Cardiac muscle cell (in vitro differentiated cells and primary cell): ENCODE data around the gene PAPPA2. TPM values are rescaled to one million over a fixed set of nuclear protein-coding genes. Genes with fewer than 3 reads are reported as not detected.
A peak's percentile ranks its signal among the peaks of the same experiment; 100 is the strongest.

Experiments used
- DNase-seq, 2 donors: peaks; one replicate each; pipeline versions ENCODE4 v3.0.0 to v3.0.0-alpha.2; 2010 to 2017; ENCODE audit warnings: low read depth in 1 of 2, low spot score in 1 of 2
- H3K27ac ChIP-seq: fragments of 200-600 bp; sonication (generic); 2 replicates; pipeline ENCODE4 v1.5.1; 2016
- H3K27me3 ChIP-seq: fragments of 200-600 bp; sonication (generic); 2 replicates; pipeline ENCODE4 v1.6.0; 2016; ENCODE audit warnings: control low read depth
- H3K36me3 ChIP-seq: fragments of 200-600 bp; sonication (generic); 2 replicates; pipeline ENCODE4 v1.5.1; 2016; ENCODE audit warnings: control low read depth
- H3K4me1 ChIP-seq: fragments of 200-600 bp; sonication (generic); 2 replicates; pipeline ENCODE4 v1.8.1; 2017; ENCODE audit warnings: low read depth, mild to moderate bottlenecking, mixed run types
- H3K4me3 ChIP-seq: fragments of 200-600 bp; sonication (generic); 2 replicates; pipeline ENCODE4 v1.5.1; 2016; ENCODE audit warnings: mild to moderate bottlenecking
- H3K9me3 ChIP-seq: fragments of 200-600 bp; sonication (generic); 2 replicates; pipeline ENCODE4 v1.5.1; 2017; ENCODE audit warnings: low read depth, mild to moderate bottlenecking, control low read depth
- polyA plus RNA-seq: library from polyadenylated mRNA; unstranded; fragments of >200 nt; fragmentation: Nextera tagmentation; extraction: Ambion mirVana; gene quantifications from 2 replicates; pipeline ENCODE4 v1.2.1, GENCODE V29; 2016
- total RNA-seq: library from RNA; depleted of rRNA; stranded (reverse); fragments of >200 nt; gene quantifications from 2 replicates; pipeline ENCODE4 v1.2.3, GENCODE V29; 2016
- TF ChIP-seq, protein P1 (sequence below): IDR thresholded peaks from 2 replicates; pipeline ENCODE4 v1.5.1; 2012; ENCODE audit warnings: low read depth, mild to moderate bottlenecking, low read length

PAPPA2 gene
- total and polyA plus RNA-seq, 2 experiments from 2014 or later, result 1.2 to 2.9 TPM

DNA sequence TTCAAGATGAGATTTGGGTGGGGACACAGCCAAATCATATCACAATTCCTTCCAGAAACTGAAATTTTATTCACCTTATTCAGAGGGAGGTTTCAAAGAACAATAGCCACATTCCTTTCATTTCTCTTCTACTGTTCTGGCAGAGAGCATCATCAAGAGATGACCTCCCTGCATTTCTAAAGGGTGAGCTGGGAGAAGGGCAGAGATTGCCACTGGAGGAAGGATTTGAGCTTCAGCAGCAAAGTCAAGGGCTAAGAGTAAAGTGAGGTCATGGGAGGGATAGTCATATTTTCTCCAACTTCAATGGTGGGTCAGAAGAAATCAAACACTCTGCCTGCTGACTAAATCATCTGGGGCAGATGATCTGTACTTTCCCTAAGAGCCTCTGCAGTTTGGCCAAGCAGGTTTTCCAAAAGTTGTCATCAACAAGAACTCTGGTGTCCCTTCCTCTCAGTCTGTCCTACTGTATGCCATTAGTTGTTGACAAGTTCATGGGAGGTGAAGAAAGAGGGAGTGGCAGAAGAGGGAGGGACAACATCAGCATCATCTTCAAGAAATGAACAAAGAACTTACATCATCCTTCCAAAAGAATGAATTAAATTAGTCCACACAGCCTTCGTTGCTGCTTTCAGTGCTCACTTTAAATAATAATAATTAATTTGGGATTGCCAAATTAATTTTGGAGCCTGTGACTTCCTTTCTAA is 403.2 kb downstream of the PAPPA2 start:
- no peaks in the 10 kb centered on the region for H3K4me1 ChIP-seq
- TF ChIP-seq, protein P1, sequence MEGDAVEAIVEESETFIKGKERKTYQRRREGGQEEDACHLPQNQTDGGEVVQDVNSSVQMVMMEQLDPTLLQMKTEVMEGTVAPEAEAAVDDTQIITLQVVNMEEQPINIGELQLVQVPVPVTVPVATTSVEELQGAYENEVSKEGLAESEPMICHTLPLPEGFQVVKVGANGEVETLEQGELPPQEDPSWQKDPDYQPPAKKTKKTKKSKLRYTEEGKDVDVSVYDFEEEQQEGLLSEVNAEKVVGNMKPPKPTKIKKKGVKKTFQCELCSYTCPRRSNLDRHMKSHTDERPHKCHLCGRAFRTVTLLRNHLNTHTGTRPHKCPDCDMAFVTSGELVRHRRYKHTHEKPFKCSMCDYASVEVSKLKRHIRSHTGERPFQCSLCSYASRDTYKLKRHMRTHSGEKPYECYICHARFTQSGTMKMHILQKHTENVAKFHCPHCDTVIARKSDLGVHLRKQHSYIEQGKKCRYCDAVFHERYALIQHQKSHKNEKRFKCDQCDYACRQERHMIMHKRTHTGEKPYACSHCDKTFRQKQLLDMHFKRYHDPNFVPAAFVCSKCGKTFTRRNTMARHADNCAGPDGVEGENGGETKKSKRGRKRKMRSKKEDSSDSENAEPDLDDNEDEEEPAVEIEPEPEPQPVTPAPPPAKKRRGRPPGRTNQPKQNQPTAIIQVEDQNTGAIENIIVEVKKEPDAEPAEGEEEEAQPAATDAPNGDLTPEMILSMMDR, result no peak
- H3K27me3 ChIP-seq, result no peaks in the 10 kb centered on the region
- no peak overlapping the region for H3K4me3 ChIP-seq
- no peak for DNase-seq
- H3K27ac ChIP-seq, result no peak overlapping the region
- H3K36me3 ChIP-seq, result no peaks in the 10 kb centered on the region
- no peaks in the 10 kb centered on the region for H3K9me3 ChIP-seq

DNA sequence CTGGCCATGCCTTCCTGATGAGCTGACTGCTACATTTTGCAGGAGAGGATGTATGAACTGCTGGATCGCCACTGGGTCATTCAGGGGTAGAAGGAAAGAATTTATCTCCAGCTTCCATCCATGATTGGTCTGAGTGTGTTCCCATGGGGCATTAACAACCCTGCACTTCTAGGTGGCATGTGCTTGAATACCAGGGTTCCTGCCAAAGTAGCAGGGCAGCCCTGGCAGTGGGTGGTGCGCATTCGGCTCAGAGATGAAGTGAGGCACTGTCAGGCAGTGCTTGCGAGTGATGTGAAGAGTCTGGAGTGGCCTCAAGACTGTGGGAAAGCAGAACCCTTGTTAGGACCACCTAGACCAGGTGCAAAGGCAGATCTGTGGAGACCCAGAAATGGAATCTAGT is 406.6 kb downstream of the PAPPA2 start:
- no peaks in the 10 kb centered on the region for H3K4me1 ChIP-seq
- H3K27me3 ChIP-seq, result no peaks in the 10 kb centered on the region
- H3K4me3 ChIP-seq, result no peak overlapping the region
- no peak for DNase-seq
- H3K36me3 ChIP-seq, result no peaks in the 10 kb centered on the region
- H3K27ac ChIP-seq, result no peak overlapping the region
- TF ChIP-seq, protein P1, result no peak
- no peaks in the 10 kb centered on the region for H3K9me3 ChIP-seq

GRCh38 chr1:176876966-176877515 is 414.1 kb downstream of the PAPPA2 start:
- no peaks in the 10 kb centered on the region for H3K9me3 ChIP-seq
- TF ChIP-seq, protein P1, result no peak
- DNase-seq, result no peak

GRCh38 chr1:176877557-176877956 is 414.6 kb downstream of the PAPPA2 start:
- Histone ChIP-seq H3K4me3 (no peak overlapping the region), H3K9me3 (no peaks in the 10 kb centered on the region), H3K27me3 (no peaks in the 10 kb centered on the region), H3K27ac (no peak overlapping the region), H3K36me3 (no peaks in the 10 kb centered on the region), H3K4me1 (no peaks in the 10 kb centered on the region)
- TF ChIP-seq, protein P1, result no peak
- DNase-seq, result no peak

More at GRCh38 chr1:176876966-176877515, 414.1 kb downstream of the PAPPA2 start:
- Histone ChIP-seq H3K27ac (no peak overlapping the region), H3K27me3 (no peaks in the 10 kb centered on the region), H3K36me3 (no peaks in the 10 kb centered on the region), H3K4me1 (no peaks in the 10 kb centered on the region), H3K4me3 (no peak overlapping the region)

DNA sequence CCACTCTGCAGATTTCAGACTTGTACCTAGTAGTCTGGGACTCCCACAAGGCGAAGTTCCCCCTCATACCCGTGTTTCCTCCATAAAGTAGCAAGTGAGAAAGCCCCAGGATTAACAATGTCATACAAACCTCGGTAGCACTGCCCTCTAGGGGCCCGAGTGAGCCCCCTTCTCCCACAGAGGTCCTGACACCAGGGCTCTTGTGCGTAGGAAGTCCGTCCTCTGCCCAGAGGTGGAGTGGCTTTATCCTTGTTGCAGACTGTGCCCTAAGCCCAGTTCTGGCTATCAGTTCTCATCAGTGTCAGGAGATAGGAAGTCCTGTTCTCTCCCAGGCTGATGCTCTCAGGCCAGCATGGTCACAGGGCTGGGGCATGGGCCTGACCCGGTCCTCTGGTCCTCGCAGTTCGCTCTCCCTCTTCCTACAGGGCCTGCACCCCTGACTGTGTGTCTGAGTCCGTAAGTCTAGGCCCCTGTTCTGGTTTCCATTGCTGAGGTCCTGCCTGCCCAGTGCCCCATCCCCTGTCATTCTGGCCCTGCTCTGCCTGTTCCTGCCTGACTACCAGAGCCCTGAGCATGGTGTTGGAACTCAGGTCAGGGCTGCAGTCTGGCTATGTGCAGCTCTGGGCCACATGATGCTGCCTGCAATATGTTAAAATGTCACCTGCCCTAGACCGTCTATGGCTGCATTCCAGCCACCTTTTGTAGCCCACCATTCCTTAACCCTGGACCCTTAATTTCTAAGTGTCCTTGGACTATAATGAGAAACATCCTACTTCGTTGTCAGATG is 416.0 kb downstream of the PAPPA2 start:
- Histone ChIP-seq H3K27ac (no peak overlapping the region), H3K4me3 (no peak overlapping the region), H3K4me1 (no peaks in the 10 kb centered on the region), H3K27me3 (no peaks in the 10 kb centered on the region), H3K36me3 (no peaks in the 10 kb centered on the region), H3K9me3 (no peaks in the 10 kb centered on the region)
- DNase-seq, result peak in 1 of 2 donors; percentile 44
- TF ChIP-seq, protein P1, result no peak
